IMR-90 (cell line): ENCODE results near the gene TAL2.

ENCODE experiments used
- BHLHE40 ChIP-seq: fragments of 150-350 bp; IDR thresholded peaks from 2 replicates; pipeline ENCODE4 v1.6.1; 2016; ENCODE audit warnings: mild to moderate bottlenecking, low read depth, low read length
- CTCF ChIP-seq: conservative IDR thresholded peaks from 2 replicates; pipeline ENCODE4 v1.5.1; 2012; ENCODE audit warnings: mild to moderate bottlenecking, low read depth, low read length, improper control_type of control experiment
- ELK1 ChIP-seq: fragments of 150-350 bp; IDR thresholded peaks from 2 replicates; pipeline ENCODE4 v1.6.1; 2016; ENCODE audit warnings: low read depth, mild to moderate bottlenecking, low read length, moderate library complexity, borderline replicate concordance
- MAFK ChIP-seq: IDR thresholded peaks from 2 replicates; pipeline ENCODE4 v1.6.1; 2012; ENCODE audit warnings: low read depth, low read length, improper control_type of control experiment
- MAZ ChIP-seq: IDR thresholded peaks from 2 replicates; pipeline ENCODE4 v1.6.1; 2012; ENCODE audit warnings: low read depth, mild to moderate bottlenecking, low read length, improper control_type of control experiment, moderate library complexity, borderline replicate concordance
- POLR2A ChIP-seq: IDR thresholded peaks from 2 replicates; pipeline ENCODE4 v1.6.1; 2012; ENCODE audit warnings: mild to moderate bottlenecking, low read depth, low read length
- RCOR1 ChIP-seq: IDR thresholded peaks from 2 replicates; pipeline ENCODE4 v1.6.1; 2012; ENCODE audit warnings: mild to moderate bottlenecking, low read length, improper control_type of control experiment; ENCODE audit not compliant: insufficient replicate concordance
- RFX5 ChIP-seq: IDR thresholded peaks from 2 replicates; pipeline ENCODE4 v1.8.0; 2012; ENCODE audit warnings: low read depth, mild to moderate bottlenecking, low read length, moderate library complexity
- SMC3 ChIP-seq: fragments of 150-350 bp; IDR thresholded peaks from 2 replicates; pipeline ENCODE4 v1.6.1; 2016; ENCODE audit warnings: low read depth, mild to moderate bottlenecking, antibody characterized with exemption, low read length, moderate library complexity
- USF2 ChIP-seq: fragments of 150-350 bp; IDR thresholded peaks from 2 replicates; pipeline ENCODE4 v1.6.1; 2017; ENCODE audit warnings: mild to moderate bottlenecking, antibody characterized with exemption, low read length, low read depth

- TF ChIP-seq MAZ = no peak
- TF ChIP-seq CTCF = no peak
- TF ChIP-seq POLR2A = no peak
- no peak for TF ChIP-seq RFX5
- TF ChIP-seq SMC3 = no peak
- no peak for TF ChIP-seq BHLHE40
- TF ChIP-seq MAFK = no peak
- no peak for TF ChIP-seq RCOR1
- no peak for TF ChIP-seq USF2
- TF ChIP-seq ELK1 = no peak
Measured at GRCh38 chr9:105679257-105680022, 17.2 kb downstream of the TAL2 start.
